ENCODE data around the gene TM7SF3.

- TF ChIP-seq CTCF (IDR thresholded peaks at IDR 0.05) (no peak), POLR2A (IDR thresholded peaks at IDR 0.05) (no peak)
These were observed 73.0 kb downstream of the TM7SF3 start for GRCh38 chr12:26941215-26941594.

Measured in Peyer's patch (tissue), 4 donors.